Tibial nerve (tissue), 4 donors: Measurements from ENCODE around the gene TSR3. TPM values are rescaled to one million over a fixed set of nuclear protein-coding genes. Genes with fewer than 3 reads are reported as not detected.
A peak's percentile ranks its signal among the peaks of the same experiment; 100 is the strongest.

Source experiments
- DNase-seq, 2 donors: peaks; one replicate each; pipeline ENCODE4 v3.0.0-alpha.2; 2019; ENCODE audit warnings: low spot score in 2 of 2
- H3K27ac ChIP-seq, 4 donors: fragments of 200-600 bp; sonication (generic) in 3 of 4; one replicate each; pipeline ENCODE4 v1.5.1; 2017 to 2019; ENCODE audit warnings: mild to moderate bottlenecking in 1 of 4
- H3K27me3 ChIP-seq, 2 donors: fragments of 200-600 bp; sonication (generic) in 1 of 2; one replicate each; pipeline versions ENCODE4 v1.5.1 to v1.6.0; 2017 to 2019
- H3K36me3 ChIP-seq, 3 donors: fragments of 200-600 bp; sonication (generic); one replicate each; pipeline ENCODE4 v1.5.1; 2018 to 2019
- H3K4me1 ChIP-seq, 4 donors: fragments of 200-600 bp; sonication (generic) in 3 of 4; one replicate each; pipeline ENCODE4 v1.5.1; 2017 to 2019
- H3K4me3 ChIP-seq, 4 donors: fragments of 200-600 bp; sonication (generic) in 3 of 4; one replicate each; pipeline ENCODE4 v1.5.1; 2017 to 2019; ENCODE audit warnings: mild to moderate bottlenecking in 1 of 4, moderate library complexity in 1 of 4
- H3K9me3 ChIP-seq, 4 donors: fragments of 200-600 bp; sonication (generic) in 3 of 4; one replicate each; pipeline ENCODE4 v1.5.1; 2017 to 2019
- CTCF ChIP-seq, 5 experiments: fragments of 200-600 bp in 3 of 5; fragments of 450-650 bp in 2 of 5; sonication (generic) in 3 of 5; IDR thresholded peaks; one replicate each; pipeline ENCODE4 v1.5.1; 2016 to 2019; ENCODE audit warnings: antibody characterized with exemption in 5 of 5, mild to moderate bottlenecking in 3 of 5, moderate library complexity in 2 of 5
- EP300 ChIP-seq, 2 donors: sonication (generic); formaldehyde crosslinking; IDR thresholded peaks; one replicate each; pipeline ENCODE4 v1.6.1; 2017; ENCODE audit warnings: antibody characterized with exemption in 2 of 2, mild to moderate bottlenecking in 1 of 2
- POLR2A ChIP-seq, 2 donors: fragments of 450-650 bp; IDR thresholded peaks; one replicate each; pipeline ENCODE4 v1.6.1; 2017; ENCODE audit warnings: antibody characterized with exemption in 2 of 2, mild to moderate bottlenecking in 2 of 2, moderate library complexity in 2 of 2
- WGBS, 2 donors: methylation state at CpG; one replicate each; pipeline ENCODE4 v1.1.5; 2018; 5-methylcytosine and 5-hydroxymethylcytosine counted together
- total RNA-seq, 4 donors: library from RNA; depleted of rRNA; stranded (reverse); fragments of >200 nt; gene quantifications; one replicate each; pipeline ENCODE4 v1.1.0, GENCODE V29; 2016

The TSR3 gene
- total RNA-seq, 4 donors from 2014 or later, result 72.2 to 122 (median 108) TPM

- no peak for DNase-seq
- H3K4me3 ChIP-seq, result no peak overlapping the region
- TF ChIP-seq EP300 (IDR thresholded peaks at IDR 0.05) (no peak), CTCF (IDR thresholded peaks at IDR 0.05) (no peak), POLR2A (IDR thresholded peaks at IDR 0.05) (no peak)
- H3K27me3 ChIP-seq, result no peaks in the 10 kb centered on the region
- H3K27ac ChIP-seq, result no peak overlapping the region
- peaks cover 0 to 28% (median 10%) of the 10 kb centered on the region in 4 donors for H3K4me1 ChIP-seq
- peaks cover 0 to 78% (median 12%) of the 10 kb centered on the region in 3 donors for H3K36me3 ChIP-seq
- no peaks in the 10 kb centered on the region for H3K9me3 ChIP-seq
- 88 to 89% methylated on average over 9 of the region's 9 CpGs for WGBS, 2 donors
These were observed 30.1 kb upstream of the TSR3 start for GRCh38 chr16:1381612-1382406.

GRCh38 chr16:1380195-1380594, 28.5 kb upstream of the TSR3 start:
- peaks cover 0 to 78% (median 11%) of the 10 kb centered on the region in 3 donors for H3K36me3 ChIP-seq
- H3K27me3 ChIP-seq, result no peaks in the 10 kb centered on the region
- no peaks in the 10 kb centered on the region for H3K9me3 ChIP-seq
- no peak overlapping the region for H3K4me3 ChIP-seq
- no peak for DNase-seq
- H3K4me1 ChIP-seq, result peaks cover 0 to 28% (median 10%) of the 10 kb centered on the region in 4 donors
- WGBS, 2 donors, result 79 to 80% methylated on average over 10 of the region's 10 CpGs
- TF ChIP-seq EP300 (IDR thresholded peaks at IDR 0.05) (no peak), CTCF (IDR thresholded peaks at IDR 0.05) (no peak), POLR2A (IDR thresholded peaks at IDR 0.05) (no peak)
- peak overlapping the region in 1 of 4 donors; percentile 43 for H3K27ac ChIP-seq

- Histone ChIP-seq H3K4me1 (peaks cover 0 to 28% (median 10%) of the 10 kb centered on the region in 4 donors), H3K36me3 (peaks cover 0 to 78% (median 7%) of the 10 kb centered on the region in 3 donors), H3K27ac (peak overlapping the region in 3 of 4 donors; percentile 64 to 75 (median 70)), H3K9me3 (no peaks in the 10 kb centered on the region), H3K4me3 (peak overlapping the region; percentile 33 to 60 (median 54)), H3K27me3 (no peaks in the 10 kb centered on the region)
- peak; percentile 8 to 24 for DNase-seq
- TF ChIP-seq POLR2A (IDR thresholded peaks at IDR 0.05), result no peak
- TF ChIP-seq EP300 (IDR thresholded peaks at IDR 0.05), result peak in 1 of 2 donors; percentile 1
- WGBS, 2 donors, result 8 to 57% methylated on average over 2 to 44 of the region's 95 CpGs
These were observed 27.8 kb upstream of the TSR3 start for GRCh38 chr16:1379304-1380076.

- no peaks in the 10 kb centered on the region for H3K9me3 ChIP-seq
- H3K27me3 ChIP-seq, result no peaks in the 10 kb centered on the region
- peaks cover 0 to 77% (median 3%) of the 10 kb centered on the region in 3 donors for H3K36me3 ChIP-seq
- H3K4me3 ChIP-seq, result peak overlapping the region; percentile 33 to 60 (median 54)
- peaks cover 0 to 28% (median 10%) of the 10 kb centered on the region in 4 donors for H3K4me1 ChIP-seq
- peak overlapping the region in 3 of 4 donors; percentile 64 to 75 (median 70) for H3K27ac ChIP-seq
- TF ChIP-seq EP300 (IDR thresholded peaks at IDR 0.05), result peak in 1 of 2 donors; percentile 35
- TF ChIP-seq POLR2A (IDR thresholded peaks at IDR 0.05), result no peak
- WGBS, 2 donors, result 8 to 10% methylated on average over 18 to 28 of the region's 31 CpGs
- peak; percentile 45 to 57 for DNase-seq
These were observed 27.2 kb upstream of the TSR3 start for GRCh38 chr16:1378804-1379303.

GRCh38 chr16:1378087-1378803, 26.6 kb upstream of the TSR3 start:
- Histone ChIP-seq H3K9me3 (no peaks in the 10 kb centered on the region), H3K4me1 (peaks cover 0 to 28% (median 10%) of the 10 kb centered on the region in 4 donors), H3K36me3 (peaks cover 0 to 71% (median 0%) of the 10 kb centered on the region in 3 donors), H3K27ac (peak overlapping the region in 1 of 4 donors; percentile 75), H3K4me3 (peak overlapping the region in 1 of 4 donors; percentile 60), H3K27me3 (no peaks in the 10 kb centered on the region)
- no peak for DNase-seq
- TF ChIP-seq POLR2A (IDR thresholded peaks at IDR 0.05) (no peak), EP300 (IDR thresholded peaks at IDR 0.05) (no peak), CTCF (IDR thresholded peaks at IDR 0.05) (no peak)
- 87 to 88% methylated on average over 17 to 24 of the region's 25 CpGs for WGBS, 2 donors
